ENCODE results near the gene HAO2. TPM values are rescaled to one million over a fixed set of nuclear protein-coding genes. Genes with fewer than 3 reads are reported as not detected.
"Not testable (repeated sequence)": the region's sequence is repeated elsewhere in the genome, so short reads cannot be mapped to it uniquely, and the experiment has no call there.

The HAO2 gene
- polyA plus RNA-seq, 4 donors, result 57.8 to 107 (median 94.8) TPM

- no peak for DNase-seq (ENCODE audit: low read depth in 4 of 4, low spot score in 2 of 4)
Measured at GRCh38 chr1:119376594-119376993, 8.0 kb downstream of the HAO2 start.

DNA sequence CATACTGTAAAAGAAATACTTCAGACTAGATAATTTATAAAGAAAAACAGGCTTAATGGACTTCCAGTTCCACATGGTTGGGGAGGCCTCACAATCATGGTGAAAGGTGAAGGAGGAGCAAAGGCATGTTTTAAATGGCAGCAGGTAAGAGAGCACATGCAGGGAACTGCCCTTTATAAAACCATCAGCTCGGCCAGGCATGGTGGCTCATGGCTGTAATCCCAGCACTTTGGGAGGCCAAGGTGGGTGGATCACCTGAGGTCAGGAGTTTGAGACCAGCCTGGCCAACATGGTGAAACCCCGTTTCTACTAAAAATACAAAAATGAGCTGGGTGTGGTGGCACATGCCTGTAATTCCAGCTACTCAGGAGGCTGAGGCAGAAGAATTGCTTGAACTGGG, 9.0 kb downstream of the HAO2 start:
- not testable (repeated sequence) for DNase-seq (ENCODE audit: low read depth in 4 of 4, low spot score in 2 of 4)

GRCh38 chr1:119379117-119379516, 10.5 kb downstream of the HAO2 start:
- no peak for DNase-seq (ENCODE audit: low read depth in 4 of 4, low spot score in 2 of 4)

GRCh38 chr1:119380304-119380703, 11.7 kb downstream of the HAO2 start:
- no peak for DNase-seq (ENCODE audit: low read depth in 4 of 4, low spot score in 2 of 4)

DNA sequence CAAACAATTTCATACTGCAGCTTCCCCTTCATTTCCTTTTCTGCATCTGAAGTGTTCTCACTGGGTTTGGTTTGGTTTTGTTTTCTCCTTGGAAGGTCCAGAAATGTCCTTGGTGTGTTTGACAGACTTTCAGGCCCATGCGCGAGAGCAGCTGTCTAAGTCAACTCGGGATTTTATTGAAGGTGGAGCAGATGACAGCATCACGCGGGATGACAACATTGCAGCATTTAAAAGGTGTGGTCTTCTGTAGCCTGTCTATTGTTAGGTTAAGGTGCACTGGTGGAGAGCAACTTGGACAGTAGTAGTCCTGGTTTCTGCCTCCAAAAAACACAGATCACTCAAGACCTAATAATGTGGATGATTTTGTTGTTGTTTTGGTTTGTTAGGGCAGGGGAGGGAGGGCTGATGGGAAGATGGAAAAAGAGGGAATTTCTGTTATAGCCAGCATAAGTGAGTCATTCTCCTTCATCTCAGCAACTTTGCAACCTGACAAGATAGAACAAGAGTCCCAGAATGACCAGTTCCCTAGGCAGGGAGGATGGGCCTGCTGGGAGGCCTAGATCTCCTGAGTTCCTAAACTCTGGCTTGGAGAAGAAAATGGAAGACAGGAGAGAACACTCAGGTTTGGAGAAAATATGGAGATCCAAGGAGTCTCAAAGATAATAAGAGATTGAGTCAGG, 12.5 kb downstream of the HAO2 start:
- DNase-seq (ENCODE audit: low read depth in 4 of 4, low spot score in 2 of 4), result no peak

- no peak for DNase-seq (ENCODE audit: low read depth in 4 of 4, low spot score in 2 of 4)
Measured at GRCh38 chr1:119384591-119384990, 16.0 kb downstream of the HAO2 start.

DNA sequence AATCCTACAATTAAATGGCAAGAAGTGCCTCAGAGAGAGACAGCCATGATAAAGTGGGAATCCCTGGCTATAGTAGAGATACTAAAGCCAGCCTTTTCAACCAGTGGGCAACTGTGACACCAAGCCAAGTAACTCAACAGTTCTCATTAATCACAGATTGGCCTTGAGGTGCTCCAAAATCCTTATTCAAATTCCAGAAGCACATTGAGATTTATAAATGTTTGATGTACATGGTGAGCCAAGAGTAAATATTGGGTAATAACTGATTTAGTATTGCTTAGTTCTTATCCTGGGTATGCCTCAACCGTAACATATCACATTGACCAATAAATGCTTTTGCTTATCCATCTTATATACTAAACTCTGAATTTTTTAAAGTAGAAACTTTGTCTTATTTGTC, 17.1 kb downstream of the HAO2 start:
- DNase-seq (ENCODE audit: low read depth in 4 of 4, low spot score in 2 of 4), result no peak

- DNase-seq (ENCODE audit: low read depth in 4 of 4, low spot score in 2 of 4), result no peak
Measured at GRCh38 chr1:119387858-119388257, 19.3 kb downstream of the HAO2 start.

DNA sequence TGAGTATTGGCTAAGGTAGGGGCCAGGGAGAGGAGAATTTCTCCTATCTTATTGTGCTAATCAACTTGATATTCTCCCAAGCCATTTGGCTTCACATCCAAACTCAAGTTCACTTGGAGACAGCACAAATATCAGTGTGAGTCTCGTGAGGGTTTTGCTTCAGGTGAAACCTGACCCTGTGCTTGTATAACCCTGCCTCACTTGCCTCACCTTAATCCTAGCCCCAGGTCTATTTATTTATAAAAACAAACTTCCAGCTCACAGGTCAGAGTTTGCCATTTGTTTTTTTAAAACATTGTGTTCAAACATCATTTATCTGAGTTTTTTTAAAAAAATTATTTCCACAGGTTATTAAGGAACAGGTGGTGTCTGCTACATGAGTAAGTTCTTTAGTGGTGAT, 19.9 kb downstream of the HAO2 start:
- DNase-seq (ENCODE audit: low read depth in 4 of 4, low spot score in 2 of 4), result no peak

DNA sequence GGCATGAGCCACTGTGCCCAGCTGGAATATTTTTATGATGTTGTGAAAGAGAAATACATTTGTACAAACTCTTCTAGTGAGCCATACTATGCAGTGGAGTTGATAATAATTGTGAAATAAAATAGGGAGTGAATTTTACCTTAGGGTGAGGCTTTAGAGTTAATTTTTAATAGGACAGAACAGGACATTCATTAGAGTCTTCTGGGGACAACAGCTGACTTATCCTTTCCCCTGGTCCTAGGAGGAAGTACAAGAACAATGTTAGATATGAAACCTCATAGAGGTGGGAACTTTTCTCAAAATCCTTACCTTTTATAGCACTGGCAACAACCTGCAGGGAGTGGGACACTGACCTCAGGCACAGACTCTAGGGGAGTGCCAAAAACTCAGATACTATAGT, 21.9 kb downstream of the HAO2 start:
- DNase-seq (ENCODE audit: low read depth in 4 of 4, low spot score in 2 of 4), result no peak

DNA sequence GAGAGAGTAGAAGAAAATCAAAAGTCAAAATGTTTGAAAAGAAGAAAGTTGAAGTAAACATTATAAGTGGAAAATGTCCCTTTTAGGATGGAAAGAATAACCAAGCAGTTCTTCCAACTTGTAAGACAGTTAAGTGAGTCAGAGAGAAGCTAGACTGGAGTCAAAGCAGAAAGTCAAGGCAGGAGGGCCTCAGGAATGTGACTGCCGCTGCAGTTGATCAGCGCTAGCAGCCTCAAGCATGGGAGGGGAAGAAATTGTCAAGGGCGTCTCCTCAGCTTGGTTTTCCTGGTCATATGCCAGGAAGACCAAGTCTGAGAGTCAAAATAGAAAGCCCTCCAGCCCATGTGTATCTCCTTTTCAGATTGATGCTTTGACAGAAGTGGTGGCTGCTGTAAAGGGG, 23.2 kb downstream of the HAO2 start:
- DNase-seq (ENCODE audit: low read depth in 4 of 4, low spot score in 2 of 4), result no peak

GRCh38 chr1:119394085-119394484, 25.5 kb downstream of the HAO2 start:
- DNase-seq (ENCODE audit: low read depth in 4 of 4, low spot score in 2 of 4), result no peak

GRCh38 chr1:119396982-119397381, 28.4 kb downstream of the HAO2 start:
- DNase-seq (ENCODE audit: low read depth in 4 of 4, low spot score in 2 of 4), result no peak

- DNase-seq (ENCODE audit: low read depth in 4 of 4, low spot score in 2 of 4), result no peak
Measured at GRCh38 chr1:119397986-119398385, 29.4 kb downstream of the HAO2 start.

DNA sequence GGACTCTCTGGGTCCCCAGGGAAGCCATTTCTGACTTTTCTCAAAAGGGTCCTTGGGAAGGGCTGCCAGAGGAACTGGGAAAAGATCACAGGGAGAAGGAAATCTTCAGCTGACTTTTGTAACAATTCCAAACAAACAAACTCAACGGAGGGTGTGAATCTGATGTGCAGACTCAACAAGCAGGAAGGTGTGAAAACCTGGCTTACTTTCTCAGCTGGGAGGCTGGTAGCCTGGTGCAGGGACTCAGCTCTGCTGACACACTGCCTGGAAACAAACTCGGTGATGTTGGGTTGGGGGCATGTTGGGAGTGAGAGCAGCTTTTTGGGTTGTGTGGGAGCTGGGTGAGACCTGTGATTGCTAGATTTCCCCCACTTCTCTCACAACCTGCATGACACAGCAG, 36.2 kb downstream of the HAO2 start:
- DNase-seq (ENCODE audit: low read depth in 4 of 4, low spot score in 2 of 4), result no peak

- no peak for DNase-seq (ENCODE audit: low read depth in 4 of 4, low spot score in 2 of 4)
Measured at GRCh38 chr1:119409731-119410130, 41.1 kb downstream of the HAO2 start.

DNA sequence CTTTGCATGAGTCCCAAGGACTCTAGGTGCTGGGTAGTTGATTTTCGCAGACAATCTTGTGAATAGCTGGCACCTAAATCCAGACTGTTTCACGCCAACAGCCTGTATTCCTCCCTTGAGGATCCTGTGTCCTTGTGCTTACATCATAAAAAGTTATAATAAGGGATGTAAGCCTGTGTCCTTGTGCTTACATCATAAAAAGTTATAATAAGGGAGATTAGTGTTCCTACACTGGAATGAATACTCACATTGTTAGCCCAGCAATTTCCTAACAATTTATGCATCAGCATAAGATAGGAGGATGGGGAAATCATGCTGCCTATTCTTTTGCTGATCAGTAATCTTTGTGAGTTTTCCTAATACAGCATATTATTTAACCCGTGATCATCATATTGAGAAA, 42.4 kb downstream of the HAO2 start:
- no peak for DNase-seq (ENCODE audit: low read depth in 4 of 4, low spot score in 2 of 4)

- DNase-seq (ENCODE audit: low read depth in 4 of 4, low spot score in 2 of 4), result no peak
Measured at GRCh38 chr1:119414950-119415349, 46.4 kb downstream of the HAO2 start, which contains the start of gene HSD3B2. HSD3B2 (plus strand) TSS chr1:119415150; CDS start chr1:119415420, 270 bp downstream.

GRCh38 chr1:119416006-119416640, 47.5 kb downstream of the HAO2 start:
- no peak for DNase-seq (ENCODE audit: low read depth in 4 of 4, low spot score in 2 of 4)

DNA sequence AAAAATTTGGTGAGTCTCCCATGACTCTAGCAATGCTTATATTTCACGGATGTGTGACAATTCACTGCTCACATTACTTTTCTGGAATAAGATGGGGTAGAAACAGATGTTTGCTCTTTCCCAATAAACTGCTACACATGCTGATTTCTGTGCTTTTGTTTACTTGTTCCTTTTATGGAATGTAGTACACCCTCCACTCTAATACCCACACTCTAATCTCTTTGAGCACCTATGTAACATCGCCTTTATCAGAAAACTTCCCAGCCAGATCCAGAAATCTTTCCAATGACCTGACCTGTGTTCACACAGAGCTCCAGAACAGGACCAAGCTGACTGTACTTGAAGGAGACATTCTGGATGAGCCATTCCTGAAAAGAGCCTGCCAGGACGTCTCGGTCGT, 50.5 kb downstream of the HAO2 start:
- DNase-seq (ENCODE audit: low read depth in 4 of 4, low spot score in 2 of 4), result no peak

- no peak for DNase-seq (ENCODE audit: low read depth in 4 of 4, low spot score in 2 of 4)
Measured at GRCh38 chr1:119420638-119421037, 52.1 kb downstream of the HAO2 start.

- DNase-seq (ENCODE audit: low read depth in 4 of 4, low spot score in 2 of 4), result no peak
Measured at GRCh38 chr1:119422631-119423030, 54.0 kb downstream of the HAO2 start.

Measured in left renal cortex interstitium (tissue), 4 donors.